NCI-H1436 (cell line): ENCODE data around the gene THRA.

Experiments used
- DNase-seq: peaks from one replicate; lab custom pipeline; 2025; lab: John Stamatoyannopoulos, UW

Gene THRA

GRCh38 chr17:40084477-40084876 is 21.7 kb downstream of the THRA start:
- DNase-seq = no peak

- peak; percentile 71 for DNase-seq
Measured at GRCh38 chr17:40086150-40087044, 23.6 kb downstream of the THRA start.

- no peak for DNase-seq
Measured at GRCh38 chr17:40087049-40087794, 24.5 kb downstream of the THRA start.

DNA sequence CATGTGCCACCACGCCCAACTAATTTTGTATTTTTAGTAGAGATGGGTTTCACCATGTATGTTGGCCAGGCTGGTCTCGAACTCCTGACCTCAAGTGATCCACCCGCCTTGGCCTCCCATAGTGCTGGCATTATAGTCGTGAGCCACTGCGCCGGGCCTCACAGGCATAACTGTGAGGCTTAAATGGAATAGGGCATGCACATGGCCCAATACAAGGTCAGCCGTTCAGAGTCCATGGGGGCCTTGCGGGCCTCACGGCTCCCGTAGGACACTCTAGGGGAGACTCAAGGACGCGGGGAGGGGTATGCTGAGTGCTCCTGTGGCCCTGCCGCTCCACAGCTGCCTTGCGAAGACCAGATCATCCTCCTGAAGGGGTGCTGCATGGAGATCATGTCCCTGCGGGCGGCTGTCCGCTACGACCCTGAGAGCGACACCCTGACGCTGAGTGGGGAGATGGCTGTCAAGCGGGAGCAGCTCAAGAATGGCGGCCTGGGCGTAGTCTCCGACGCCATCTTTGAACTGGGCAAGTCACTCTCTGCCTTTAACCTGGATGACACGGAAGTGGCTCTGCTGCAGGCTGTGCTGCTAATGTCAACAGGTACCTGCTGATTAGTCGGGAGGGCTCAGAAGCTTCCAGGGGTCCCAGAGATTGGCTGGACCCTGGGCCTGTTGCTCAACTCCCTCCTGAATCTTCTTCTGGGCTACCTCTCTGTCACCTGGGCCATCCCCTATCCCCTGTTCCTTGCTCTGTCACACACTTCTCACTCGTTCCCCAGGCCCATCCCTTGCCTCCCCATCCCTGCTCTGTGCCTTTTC is 25.3 kb downstream of the THRA start:
- no peak for DNase-seq

- DNase-seq = no peak
Measured at GRCh38 chr17:40089077-40089895, 26.5 kb downstream of the THRA start.

GRCh38 chr17:40090237-40091119 is 27.7 kb downstream of the THRA start:
- no peak for DNase-seq

GRCh38 chr17:40091691-40092397 is 29.1 kb downstream of the THRA start:
- DNase-seq = peak; percentile 57

- DNase-seq = no peak
Measured at GRCh38 chr17:40092581-40092980, 29.8 kb downstream of the THRA start.

DNA sequence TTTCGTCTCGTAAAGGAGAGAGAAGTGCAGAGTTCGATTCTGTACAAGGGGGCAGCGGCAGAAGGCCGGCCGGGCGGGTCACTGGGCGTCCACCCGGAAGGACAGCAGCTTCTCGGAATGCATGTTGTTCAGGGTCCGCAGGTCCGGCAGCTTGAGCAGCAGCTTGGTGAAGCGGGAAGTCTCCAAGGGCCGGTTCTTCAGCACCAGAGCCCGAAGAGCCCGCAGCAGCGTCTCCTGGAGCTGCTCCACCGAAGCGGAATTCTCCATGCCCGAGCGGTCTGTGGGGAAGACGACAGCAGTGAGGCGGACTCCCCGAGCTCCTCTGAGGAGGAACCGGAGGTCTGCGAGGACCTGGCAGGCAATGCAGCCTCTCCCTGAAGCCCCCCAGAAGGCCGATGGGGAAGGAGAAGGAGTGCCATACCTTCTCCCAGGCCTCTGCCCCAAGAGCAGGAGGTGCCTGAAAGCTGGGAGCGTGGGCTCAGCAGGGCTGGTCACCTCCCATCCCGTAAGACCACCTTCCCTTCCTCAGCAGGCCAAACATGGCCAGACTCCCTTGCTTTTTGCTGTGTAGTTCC is 30.3 kb downstream of the THRA start:
- DNase-seq = no peak

DNA sequence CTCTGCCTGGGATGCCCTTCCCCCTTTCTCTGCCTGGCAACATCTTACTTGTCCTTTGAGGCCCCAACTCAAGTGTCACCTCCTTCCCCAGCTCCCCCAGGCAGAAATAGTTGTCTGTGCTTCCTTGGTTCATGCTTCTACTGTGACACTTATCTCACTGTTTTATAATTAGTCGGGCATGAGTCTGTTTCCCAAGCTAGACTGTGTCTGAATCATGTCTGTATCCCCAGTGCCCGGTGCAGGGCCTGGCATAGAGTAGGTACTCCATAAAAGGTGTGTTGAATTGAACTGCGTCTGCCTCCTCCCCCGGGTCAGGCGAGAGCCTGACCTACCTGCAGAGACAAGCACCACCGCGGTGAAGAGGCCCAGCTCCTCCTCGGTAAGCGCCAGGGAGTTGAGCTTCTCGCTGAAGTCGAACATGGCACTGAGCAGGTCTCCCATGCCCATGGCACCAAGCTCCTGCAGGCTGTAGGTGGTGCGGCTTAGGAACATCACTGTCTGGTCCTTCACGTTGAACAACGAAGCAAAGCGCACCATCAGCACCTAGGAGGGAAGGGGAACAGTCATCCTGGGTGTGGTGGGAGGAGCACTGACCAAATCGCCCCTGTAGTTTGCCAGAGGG is 30.9 kb downstream of the THRA start:
- DNase-seq = no peak

GRCh38 chr17:40094874-40095273 is 32.1 kb downstream of the THRA start:
- DNase-seq = no peak

- no peak for DNase-seq
Measured at GRCh38 chr17:40095351-40095943, 32.7 kb downstream of the THRA start.

GRCh38 chr17:40095944-40096791 is 33.4 kb downstream of the THRA start:
- no peak for DNase-seq

- DNase-seq = no peak
Measured at GRCh38 chr17:40097087-40097486, 34.3 kb downstream of the THRA start.

DNA sequence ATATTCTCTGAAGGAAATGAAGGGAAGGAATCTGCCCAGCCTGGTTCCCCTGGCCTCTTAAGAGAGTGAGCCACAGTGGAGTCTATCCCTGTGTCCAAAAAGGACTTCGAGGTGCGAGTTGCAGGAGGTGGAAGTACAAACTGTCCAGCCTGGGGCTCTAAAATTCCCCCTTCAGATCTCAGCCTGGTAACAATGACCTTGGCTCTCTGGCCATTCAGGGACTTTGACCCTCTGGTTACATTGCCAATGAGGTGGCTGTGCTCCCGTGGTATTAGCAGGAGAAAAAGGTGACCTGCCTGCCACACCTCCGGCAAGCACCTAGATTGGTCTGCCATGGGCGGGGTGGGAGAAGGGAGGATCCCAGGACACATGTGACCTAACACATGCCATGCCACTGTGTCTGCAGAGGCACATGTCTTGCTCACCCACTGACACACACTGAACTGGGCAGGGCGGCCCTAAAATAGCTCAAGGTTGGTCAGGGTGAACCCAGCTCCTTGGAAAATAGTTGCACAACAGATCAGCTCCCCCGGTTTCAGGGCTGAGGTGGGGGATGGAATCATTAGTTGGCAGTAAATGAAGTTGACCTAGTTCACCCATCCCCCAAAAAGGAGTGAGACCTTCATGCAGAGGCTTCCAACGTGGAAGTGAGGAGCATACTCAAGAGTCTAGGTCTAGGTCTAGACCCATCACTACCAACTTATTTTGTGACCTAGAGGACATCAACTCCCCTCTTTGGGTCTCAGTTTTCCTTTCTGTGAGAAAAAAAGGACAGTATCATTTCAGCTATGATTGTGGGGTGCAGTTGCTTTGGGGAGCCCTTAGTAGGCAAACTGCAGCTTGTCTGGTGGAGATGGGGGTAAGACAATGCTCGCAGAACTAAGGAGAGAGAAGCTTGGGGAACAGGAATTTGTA is 35.4 kb downstream of the THRA start:
- no peak for DNase-seq

DNA sequence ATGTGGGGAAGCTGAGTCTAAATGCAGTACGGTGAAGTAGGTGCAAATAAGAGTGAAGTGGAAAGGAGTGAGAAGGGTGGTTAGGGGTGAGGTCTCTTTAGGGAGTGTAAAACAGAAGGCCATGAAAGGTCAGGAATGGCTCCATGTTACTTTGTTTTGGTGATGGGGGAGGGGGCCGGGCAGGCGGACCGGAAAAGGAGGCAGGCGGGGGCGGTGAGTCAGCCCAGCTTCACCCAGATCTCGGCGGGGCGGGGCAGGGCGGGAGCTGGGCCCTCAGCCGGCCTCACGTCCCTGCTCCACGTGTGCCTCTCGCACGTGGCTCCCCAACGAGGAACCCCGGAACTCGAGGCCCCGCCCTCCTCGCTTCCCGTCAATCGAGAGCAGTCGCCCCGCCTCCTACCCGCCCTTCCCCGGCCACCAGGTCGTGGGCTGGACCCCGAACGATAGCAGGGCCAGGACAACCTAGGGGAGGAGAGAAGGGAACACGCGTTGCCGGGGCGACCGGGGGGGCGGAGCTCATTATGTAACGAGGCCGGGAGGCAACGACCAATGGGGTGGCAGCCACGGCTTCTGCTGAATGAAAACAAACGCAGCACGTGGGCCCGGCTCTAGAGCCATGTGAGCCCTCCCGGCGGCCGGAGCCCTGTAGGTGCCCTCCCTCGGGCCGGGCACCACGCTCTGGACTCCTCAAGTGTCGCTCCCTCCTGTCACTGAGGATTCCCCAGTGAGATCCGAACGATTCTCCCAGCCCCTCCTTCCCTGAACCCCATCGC is 36.3 kb downstream of the THRA start:
- DNase-seq = peak; percentile 96
